Activated CD4-positive, CD25-positive, alpha-beta regulatory T cell treated with anti-CD3 and anti-CD28 coated beads, Interleukin-2, amount 50 U/mL, for 16 hours (primary cell): ENCODE data around the gene CERCAM.
"Not testable (repeated sequence)": the region's sequence is repeated elsewhere in the genome, so short reads cannot be mapped to it uniquely, and the experiment has no call there.

Experiments
- DNase-seq: peaks from one replicate; pipeline ENCODE4 v3.0.0-alpha.2; 2020; ENCODE audit warnings: low read depth, low spot score

Gene CERCAM

GRCh38 chr9:128393145-128393775 lies 27.4 kb upstream of the CERCAM start:
- DNase-seq, result no peak

- no peak for DNase-seq
Observed at GRCh38 chr9:128393970-128394369, 26.7 kb upstream of the CERCAM start.

- DNase-seq, result no peak
Observed at GRCh38 chr9:128394379-128395168, 26.1 kb upstream of the CERCAM start.

- DNase-seq, result no peak
Observed at GRCh38 chr9:128396970-128397613, 23.6 kb upstream of the CERCAM start.

- DNase-seq, result no peak
Observed at GRCh38 chr9:128397831-128398230, 22.8 kb upstream of the CERCAM start.

GRCh38 chr9:128399861-128400260 lies 20.8 kb upstream of the CERCAM start:
- DNase-seq, result no peak

GRCh38 chr9:128404560-128404959 lies 16.1 kb upstream of the CERCAM start:
- no peak for DNase-seq

GRCh38 chr9:128405077-128405779 lies 15.4 kb upstream of the CERCAM start:
- DNase-seq, result no peak

GRCh38 chr9:128405780-128406171 lies 14.9 kb upstream of the CERCAM start:
- no peak for DNase-seq

- DNase-seq, result no peak
Observed at GRCh38 chr9:128406848-128407391, 13.7 kb upstream of the CERCAM start.

- DNase-seq, result no peak
Observed at GRCh38 chr9:128408963-128409431, 11.7 kb upstream of the CERCAM start.

- DNase-seq, result no peak
Observed at GRCh38 chr9:128409450-128409849, 11.2 kb upstream of the CERCAM start.

- DNase-seq, result no peak
Observed at GRCh38 chr9:128409978-128410377, 10.7 kb upstream of the CERCAM start.

- no peak for DNase-seq
Observed at GRCh38 chr9:128411364-128412119, 9.1 kb upstream of the CERCAM start.

GRCh38 chr9:128412120-128412790 lies 8.4 kb upstream of the CERCAM start:
- no peak for DNase-seq

GRCh38 chr9:128413728-128414127 lies 6.9 kb upstream of the CERCAM start:
- not testable (repeated sequence) for DNase-seq

GRCh38 chr9:128414461-128414860 lies 6.2 kb upstream of the CERCAM start:
- no peak for DNase-seq

GRCh38 chr9:128415281-128415680 lies 5.4 kb upstream of the CERCAM start:
- no peak for DNase-seq

- no peak for DNase-seq
Observed at GRCh38 chr9:128416014-128416413, 4.6 kb upstream of the CERCAM start.

GRCh38 chr9:128416432-128417019 lies 4.1 kb upstream of the CERCAM start:
- no peak for DNase-seq
